ENCODE data around the gene MTCL1. TPM values are rescaled to one million over a fixed set of nuclear protein-coding genes. Genes with fewer than 3 reads are reported as not detected.

MTCL1 gene
- total RNA-seq, 4 donors from 2014 or later: 2.2 to 6.8 (median 4.0) TPM

- H3K4me3 ChIP-seq (ENCODE audit: low read depth, poor library complexity, severe bottlenecking): no peak overlapping the region
- DNase-seq (ENCODE audit: low spot score in 2 of 2): no peak
- no peak for TF ChIP-seq POLR2A (IDR thresholded peaks at IDR 0.05)
- TF ChIP-seq CTCF (IDR thresholded peaks at IDR 0.05): no peak
Observed at GRCh38 chr18:8785261-8785660, 79.9 kb downstream of the MTCL1 start.

GRCh38 chr18:8785855-8786482 lies 80.6 kb downstream of the MTCL1 start:
- TF ChIP-seq CTCF (IDR thresholded peaks at IDR 0.05) (no peak), POLR2A (IDR thresholded peaks at IDR 0.05) (no peak)
- intact Hi-C loops (cut with DNase I; ENCODE audit: low total_unique reads): no loop called here
- WGBS, 2 donors: 88 to 91% methylated on average over 30 of the region's 30 CpGs
- no peak for DNase-seq (ENCODE audit: low spot score in 2 of 2)
- no peak overlapping the region for H3K4me3 ChIP-seq (ENCODE audit: low read depth, poor library complexity, severe bottlenecking)

More at GRCh38 chr18:8785261-8785660, 79.9 kb downstream of the MTCL1 start:
- 95 to 97% methylated on average over 24 of the region's 24 CpGs for WGBS, 2 donors
- intact Hi-C loops (cut with DNase I; ENCODE audit: low total_unique reads): no loop called here

GRCh38 chr18:8786483-8787370 lies 81.4 kb downstream of the MTCL1 start:
- H3K4me3 ChIP-seq (ENCODE audit: low read depth, poor library complexity, severe bottlenecking): no peak overlapping the region
- intact Hi-C loops (cut with DNase I; ENCODE audit: low total_unique reads): no loop called here
- DNase-seq (ENCODE audit: low spot score in 2 of 2): no peak
- 55 to 58% methylated on average over 17 of the region's 17 CpGs for WGBS, 2 donors
- TF ChIP-seq POLR2A (IDR thresholded peaks at IDR 0.05) (no peak), CTCF (IDR thresholded peaks at IDR 0.05) (no peak)

- intact Hi-C loops (cut with DNase I; ENCODE audit: low total_unique reads): no loop called here
- no peak overlapping the region for H3K4me3 ChIP-seq (ENCODE audit: low read depth, poor library complexity, severe bottlenecking)
- TF ChIP-seq CTCF (IDR thresholded peaks at IDR 0.05) (no peak), POLR2A (IDR thresholded peaks at IDR 0.05) (no peak)
- no peak for DNase-seq (ENCODE audit: low spot score in 2 of 2)
- whole genome bisulfite sequencing, 2 donors: 89 to 94% methylated on average over 6 of the region's 6 CpGs
Observed at GRCh38 chr18:8787371-8787670, 82.0 kb downstream of the MTCL1 start.

GRCh38 chr18:8787794-8788193 lies 82.4 kb downstream of the MTCL1 start:
- DNase-seq (ENCODE audit: low spot score in 2 of 2): no peak
- no peak for TF ChIP-seq POLR2A (IDR thresholded peaks at IDR 0.05)
- no peak for TF ChIP-seq CTCF (IDR thresholded peaks at IDR 0.05)
- intact Hi-C loops (cut with DNase I; ENCODE audit: low total_unique reads): no loop called here
- WGBS, 2 donors: 77 to 88% methylated on average over 6 of the region's 6 CpGs
- no peak overlapping the region for H3K4me3 ChIP-seq (ENCODE audit: low read depth, poor library complexity, severe bottlenecking)
